Measurements from ENCODE around the gene CCDC120. TPM values are rescaled to one million over a fixed set of nuclear protein-coding genes. Genes with fewer than 3 reads are reported as not detected.

CCDC120 gene
- total RNA-seq, 4 donors from 2014 or later = 36.6 to 43.3 (median 38.1) TPM

GRCh38 chrX:49067285-49068120 is 8.7 kb downstream of the CCDC120 start:
- H3K27me3 ChIP-seq = no peaks in the 10 kb centered on the region
- H3K27ac ChIP-seq = no peak overlapping the region
- H3K4me1 ChIP-seq = peaks cover 4% of the 10 kb centered on the region
- WGBS = 90% methylated on average over 12 of the region's 41 CpGs
- no peak overlapping the region for H3K4me3 ChIP-seq
- H3K9me3 ChIP-seq = no peaks in the 10 kb centered on the region
- no peak for TF ChIP-seq POLR2A (IDR thresholded peaks at IDR 0.05)
- no peak for TF ChIP-seq EP300 (IDR thresholded peaks at IDR 0.05)
- TF ChIP-seq CTCF (IDR thresholded peaks at IDR 0.05) = no peak
- TF ChIP-seq POLR2AphosphoS5 (IDR thresholded peaks at IDR 0.05) = no peak
- H3K36me3 ChIP-seq = peaks cover 25% of the 10 kb centered on the region
- DNase-seq (ENCODE audit: low spot score in 2 of 2) = no peak

- Histone ChIP-seq H3K27ac (no peak overlapping the region), H3K4me1 (peaks cover 14% of the 10 kb centered on the region), H3K9me3 (no peaks in the 10 kb centered on the region), H3K4me3 (no peak overlapping the region), H3K27me3 (no peaks in the 10 kb centered on the region), H3K36me3 (peaks cover 24% of the 10 kb centered on the region)
- no peak for TF ChIP-seq POLR2A (IDR thresholded peaks at IDR 0.05)
- TF ChIP-seq POLR2AphosphoS5 (IDR thresholded peaks at IDR 0.05) = no peak
- no peak for DNase-seq (ENCODE audit: low spot score in 2 of 2)
- WGBS = 88% methylated on average over 8 of the region's 11 CpGs
These were observed 10.2 kb downstream of the CCDC120 start for GRCh38 chrX:49069038-49069437.

GRCh38 chrX:49070988-49071387 is 12.2 kb downstream of the CCDC120 start:
- DNase-seq (ENCODE audit: low spot score in 2 of 2) = no peak
- H3K4me1 ChIP-seq = peaks cover 14% of the 10 kb centered on the region
- no peaks in the 10 kb centered on the region for H3K9me3 ChIP-seq
- TF ChIP-seq CTCF (IDR thresholded peaks at IDR 0.05) (no peak), POLR2A (IDR thresholded peaks at IDR 0.05) (no peak), POLR2AphosphoS5 (IDR thresholded peaks at IDR 0.05) (no peak), EP300 (IDR thresholded peaks at IDR 0.05) (no peak)
- peaks cover 11% of the 10 kb centered on the region for H3K36me3 ChIP-seq
- no peak overlapping the region for H3K4me3 ChIP-seq
- H3K27ac ChIP-seq = no peak overlapping the region
- no peaks in the 10 kb centered on the region for H3K27me3 ChIP-seq
- 78% methylated on average over 4 of the region's 4 CpGs for WGBS

- no peak overlapping the region for H3K27ac ChIP-seq
- H3K9me3 ChIP-seq = no peaks in the 10 kb centered on the region
- H3K36me3 ChIP-seq = peaks cover 7% of the 10 kb centered on the region
- H3K4me1 ChIP-seq = peaks cover 14% of the 10 kb centered on the region
- peak overlapping the region; percentile 52 for H3K4me3 ChIP-seq
- DNase-seq (ENCODE audit: low spot score in 2 of 2) = peak in 1 of 2 donors; percentile 69
- WGBS = 63% methylated on average over 47 of the region's 63 CpGs
- no peak for TF ChIP-seq POLR2A (IDR thresholded peaks at IDR 0.05)
- no peak for TF ChIP-seq POLR2AphosphoS5 (IDR thresholded peaks at IDR 0.05)
- H3K27me3 ChIP-seq = no peaks in the 10 kb centered on the region
These were observed 13.3 kb downstream of the CCDC120 start for GRCh38 chrX:49071877-49072711.

GRCh38 chrX:49072712-49073095 is 13.9 kb downstream of the CCDC120 start:
- H3K4me1 ChIP-seq = peaks cover 14% of the 10 kb centered on the region
- no peaks in the 10 kb centered on the region for H3K27me3 ChIP-seq
- no peaks in the 10 kb centered on the region for H3K9me3 ChIP-seq
- H3K27ac ChIP-seq = no peak overlapping the region
- no peak for TF ChIP-seq CTCF (IDR thresholded peaks at IDR 0.05)
- TF ChIP-seq POLR2A (IDR thresholded peaks at IDR 0.05) = no peak
- no peak for TF ChIP-seq POLR2AphosphoS5 (IDR thresholded peaks at IDR 0.05)
- TF ChIP-seq EP300 (IDR thresholded peaks at IDR 0.05) = no peak
- DNase-seq (ENCODE audit: low spot score in 2 of 2) = no peak
- WGBS = 65% methylated on average over 10 of the region's 10 CpGs
- peaks cover 3% of the 10 kb centered on the region for H3K36me3 ChIP-seq
- H3K4me3 ChIP-seq = peak overlapping the region; percentile 52

Data from suprapubic skin (tissue), 4 donors.